ENCODE results near the gene DPF3.

DNA sequence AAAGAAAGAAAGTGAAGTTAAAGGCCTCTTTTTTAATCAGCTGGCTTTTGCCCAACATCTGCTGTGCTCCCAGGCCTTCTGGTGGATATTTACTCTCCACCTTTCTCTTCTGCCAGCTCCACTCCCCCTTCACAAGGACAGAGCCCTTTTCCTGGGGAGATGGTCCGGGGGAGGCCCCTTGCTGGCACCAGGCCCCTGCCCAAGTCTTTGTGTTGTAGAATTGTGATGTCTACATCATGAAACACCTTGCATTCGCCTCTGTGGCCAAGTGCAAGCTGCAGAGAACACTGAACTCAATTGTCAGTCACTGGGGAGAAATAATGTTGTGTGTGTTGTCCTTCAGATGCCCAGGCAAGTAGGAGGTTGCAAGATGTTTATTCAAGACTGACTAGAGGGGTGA, 150.3 kb downstream of the DPF3 start:
- TF ChIP-seq POLR2AphosphoS5 (IDR thresholded peaks at IDR 0.05; ENCODE audit: low read depth, low read length) (no peak), SPI1 (IDR thresholded peaks at IDR 0.05; ENCODE audit: low read depth, low read length) (no peak), POLR2A (IDR thresholded peaks at IDR 0.05; ENCODE audit: low read depth, low read length) (no peak), TAF1 (IDR thresholded peaks at IDR 0.05; ENCODE audit: low read depth, low read length) (no peak), PAX5 (IDR thresholded peaks at IDR 0.05; ENCODE audit: insufficient read depth, low read length, severe bottlenecking) (no peak)
